AG09319 (cell line): ENCODE data around the gene LRRFIP1.

Experiments used
- DNase-seq: peaks from one replicate; pipeline ENCODE4 v3.0.0-alpha.2; 2010; ENCODE audit warnings: low read depth; ENCODE audit errors: extremely low read depth
- TF ChIP-seq, protein P1 (sequence below): IDR thresholded peaks from 2 replicates; pipeline ENCODE4 v1.5.1; 2011; ENCODE audit warnings: low read depth, mild to moderate bottlenecking, inconsistent platforms, low read length, moderate library complexity

Gene LRRFIP1

DNA sequence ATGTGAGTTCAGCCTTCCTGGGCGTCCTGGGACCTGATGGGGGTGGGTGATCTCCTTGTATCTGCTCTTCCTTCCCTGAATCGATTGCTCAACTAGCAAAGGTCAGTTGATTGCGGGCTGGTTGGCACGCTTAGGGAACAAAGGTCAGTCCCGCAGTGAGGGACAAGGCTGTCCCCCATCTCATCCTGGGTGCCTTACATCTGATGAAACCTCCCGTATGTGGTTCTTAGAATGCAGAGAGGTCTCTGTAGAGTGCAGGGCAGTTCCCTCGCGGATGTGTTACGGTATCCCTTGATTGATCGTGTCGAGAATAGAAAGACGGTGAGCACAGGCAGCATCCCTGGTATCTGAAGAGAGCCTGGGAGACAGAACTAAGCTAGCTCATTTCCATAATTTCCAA lies 114.8 kb downstream of the LRRFIP1 start:
- TF ChIP-seq, protein P1, sequence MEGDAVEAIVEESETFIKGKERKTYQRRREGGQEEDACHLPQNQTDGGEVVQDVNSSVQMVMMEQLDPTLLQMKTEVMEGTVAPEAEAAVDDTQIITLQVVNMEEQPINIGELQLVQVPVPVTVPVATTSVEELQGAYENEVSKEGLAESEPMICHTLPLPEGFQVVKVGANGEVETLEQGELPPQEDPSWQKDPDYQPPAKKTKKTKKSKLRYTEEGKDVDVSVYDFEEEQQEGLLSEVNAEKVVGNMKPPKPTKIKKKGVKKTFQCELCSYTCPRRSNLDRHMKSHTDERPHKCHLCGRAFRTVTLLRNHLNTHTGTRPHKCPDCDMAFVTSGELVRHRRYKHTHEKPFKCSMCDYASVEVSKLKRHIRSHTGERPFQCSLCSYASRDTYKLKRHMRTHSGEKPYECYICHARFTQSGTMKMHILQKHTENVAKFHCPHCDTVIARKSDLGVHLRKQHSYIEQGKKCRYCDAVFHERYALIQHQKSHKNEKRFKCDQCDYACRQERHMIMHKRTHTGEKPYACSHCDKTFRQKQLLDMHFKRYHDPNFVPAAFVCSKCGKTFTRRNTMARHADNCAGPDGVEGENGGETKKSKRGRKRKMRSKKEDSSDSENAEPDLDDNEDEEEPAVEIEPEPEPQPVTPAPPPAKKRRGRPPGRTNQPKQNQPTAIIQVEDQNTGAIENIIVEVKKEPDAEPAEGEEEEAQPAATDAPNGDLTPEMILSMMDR, result no peak
- DNase-seq, result no peak

- DNase-seq, result no peak
- TF ChIP-seq, protein P1, result no peak
These were observed 115.2 kb downstream of the LRRFIP1 start for GRCh38 chr2:237742614-237743013.

GRCh38 chr2:237743024-237743423 lies 115.6 kb downstream of the LRRFIP1 start:
- TF ChIP-seq, protein P1, result no peak
- no peak for DNase-seq

DNA sequence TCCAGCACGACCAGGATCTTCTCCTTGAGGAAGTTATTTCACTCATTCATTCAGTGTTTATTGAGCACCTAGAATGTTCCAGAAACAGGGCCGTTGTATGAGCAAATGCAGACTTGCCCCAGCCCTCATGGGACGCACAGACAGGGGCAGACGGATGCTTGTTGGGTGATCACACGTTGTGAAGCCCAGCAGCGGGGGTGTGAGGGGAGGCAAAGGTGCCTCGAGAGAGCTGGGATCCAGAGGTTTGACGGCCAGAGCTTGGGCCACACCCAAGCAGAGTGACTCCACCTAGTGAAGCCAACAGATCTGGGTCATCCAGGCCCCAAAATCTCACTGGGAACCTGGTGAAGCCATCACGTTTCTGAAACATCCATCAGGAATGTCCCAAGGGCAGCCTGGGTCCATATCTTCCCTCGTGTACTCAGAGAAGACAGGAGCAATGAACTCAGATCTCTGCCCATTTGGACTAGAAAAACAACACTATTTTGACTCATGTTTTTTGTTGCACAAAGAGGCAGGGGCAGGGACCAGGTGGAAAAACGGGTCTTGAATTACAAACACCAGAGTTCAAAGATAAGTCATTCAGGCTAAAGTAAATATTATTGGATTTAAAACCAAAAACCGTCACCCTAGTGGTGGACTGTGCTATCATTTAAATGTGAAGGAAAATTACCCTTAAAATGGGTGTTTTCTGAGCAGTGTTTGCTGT lies 116.3 kb downstream of the LRRFIP1 start:
- TF ChIP-seq, protein P1, result no peak; the same call in 1 of the 2 replicates
- no peak for DNase-seq

GRCh38 chr2:237744270-237744612 lies 116.9 kb downstream of the LRRFIP1 start:
- no peak for DNase-seq
- TF ChIP-seq, protein P1, result no peak

DNA sequence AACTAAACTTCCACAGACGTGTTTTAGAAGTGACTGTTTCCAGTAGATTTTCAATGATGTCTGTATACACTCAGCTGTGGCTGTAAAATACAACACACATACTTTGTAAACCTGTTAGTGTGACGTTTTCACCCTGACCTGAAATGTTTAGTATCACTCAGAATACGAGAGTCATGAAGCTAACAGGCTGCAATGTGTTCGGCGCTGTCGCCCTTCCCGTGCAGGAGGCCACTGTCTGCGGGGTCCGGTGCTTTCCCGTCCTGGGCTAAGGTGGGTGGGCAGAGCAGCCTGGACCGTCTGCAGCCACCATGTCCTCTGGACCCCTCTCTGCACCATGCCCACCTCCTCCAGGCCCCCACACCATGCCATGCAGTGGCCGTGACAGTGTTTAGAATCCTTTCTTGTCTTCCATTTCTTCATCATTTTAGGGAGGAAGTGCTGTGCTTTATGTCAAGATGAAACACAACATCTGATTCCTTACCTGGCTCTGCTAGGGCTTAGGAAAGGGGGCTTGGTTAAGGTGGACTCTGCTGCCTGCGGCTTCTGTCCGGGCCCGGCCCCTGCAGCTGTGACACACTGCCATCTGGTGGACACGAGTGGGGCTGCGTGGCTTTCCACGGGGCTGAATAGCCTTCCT lies 117.3 kb downstream of the LRRFIP1 start:
- TF ChIP-seq, protein P1, result no peak; the same call in none of the 2 replicates
- no peak for DNase-seq

DNA sequence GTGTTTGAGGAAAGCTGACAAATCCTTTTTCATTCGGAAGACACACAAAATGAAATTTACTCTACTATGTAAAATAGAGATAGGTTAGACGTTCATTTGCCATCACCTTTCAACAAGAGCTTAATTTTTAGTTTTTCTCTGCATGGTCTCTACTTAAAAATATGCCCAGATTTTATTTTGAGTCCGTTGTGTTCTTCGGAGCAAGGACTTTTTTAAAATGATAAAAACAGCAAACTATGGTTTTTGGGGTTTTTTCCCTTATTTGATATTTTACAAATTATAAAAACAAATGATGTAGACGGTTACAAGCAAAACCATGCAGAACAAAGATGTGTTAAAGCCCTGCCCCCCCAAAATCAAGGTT lies 117.8 kb downstream of the LRRFIP1 start:
- DNase-seq, result no peak
- TF ChIP-seq, protein P1, result no peak
